PC-3 (cell line): ENCODE results near the gene RTN4RL2. TPM values are rescaled to one million over a fixed set of nuclear protein-coding genes. Genes with fewer than 3 reads are reported as not detected.

ENCODE experiments used
- ATAC-seq: fragments of 200-7000 bp; cut with Tn5 transposase; 2 replicates; pipeline ENCODE4 v1.9.1; 2020; ENCODE audit warnings: mild to moderate bottlenecking, moderate library complexity
- BruUV-seq: library from RNA; stranded (reverse); fragments of 400-500 nt; replicated peaks from 2 replicates; lab custom pipeline; 2021; lab: Mats Ljungman, UMichigan
- CTCF ChIA-PET: fragments of 300-600 bp; sonication (Branson Sonifier 250); formaldehyde crosslinking; loops from one replicate; lab custom pipeline; 2022; ENCODE audit warnings: antibody characterized with exemption; lab: Charles Lee
- POLR2A ChIA-PET: fragments of 300-600 bp; sonication (Branson Sonifier 250); formaldehyde crosslinking; loops from one replicate; lab custom pipeline; 2022; ENCODE audit warnings: antibody characterized with exemption; ENCODE audit not compliant: unreplicated experiment; lab: Charles Lee
- DNase-seq: peaks from one replicate; pipeline ENCODE4 v3.0.0-alpha.2; 2015
- H2AFZ ChIP-seq: fragments of 300-600 bp; sonication (generic); 2 replicates; pipeline ENCODE4 v1.6.0; 2016; ENCODE audit warnings: antibody characterized with exemption, low read length
- H3F3A ChIP-seq: fragments of 300-600 bp; sonication (generic); one replicate; pipeline ENCODE4 v1.6.0; 2017; ENCODE audit warnings: antibody characterized with exemption, low read length, control low read depth, mild to moderate bottlenecking; ENCODE audit not compliant: unreplicated experiment
- H3K27ac ChIP-seq: fragments of 300-600 bp; sonication (generic); 2 replicates; pipeline ENCODE4 v1.5.1; 2016; ENCODE audit warnings: mild to moderate bottlenecking, low read length
- H3K27me3 ChIP-seq: fragments of 300-600 bp; sonication (generic); 2 replicates; pipeline ENCODE4 v1.6.1; 2016; ENCODE audit warnings: low read length, mixed read lengths
- H3K36me3 ChIP-seq: fragments of 300-600 bp; sonication (generic); 2 replicates; pipeline ENCODE4 v1.6.1; 2016; ENCODE audit warnings: low read depth, mixed run types, low read length, mixed read lengths
- H3K4me1 ChIP-seq: fragments of 300-600 bp; sonication (generic); 2 replicates; pipeline ENCODE4 v1.5.1; 2016; ENCODE audit warnings: low read length; ENCODE audit not compliant: insufficient read depth
- H3K4me2 ChIP-seq: fragments of 300-600 bp; sonication (generic); 2 replicates; pipeline ENCODE4 v1.6.0; 2016; ENCODE audit warnings: low read length
- H3K4me3 ChIP-seq: fragments of 300-600 bp; sonication (generic); 2 replicates; pipeline ENCODE4 v1.5.1; 2016; ENCODE audit warnings: mild to moderate bottlenecking, low read length, mixed read lengths
- H3K79me2 ChIP-seq: fragments of 300-600 bp; sonication (generic); 2 replicates; pipeline ENCODE4 v1.6.1; 2017; ENCODE audit warnings: low read length, mixed read lengths
- H3K9ac ChIP-seq: fragments of 300-600 bp; sonication (generic); 2 replicates; pipeline ENCODE4 v1.6.0; 2016; ENCODE audit warnings: mild to moderate bottlenecking, low read length
- H3K9me2 ChIP-seq: fragments of 300-600 bp; sonication (generic); replicated peaks from 2 replicates; pipeline ENCODE4 v1.6.1; 2016; ENCODE audit warnings: mixed run types, low read length, mixed read lengths
- H3K9me3 ChIP-seq: fragments of 300-600 bp; sonication (generic); 2 replicates; pipeline ENCODE4 v1.6.1; 2016; ENCODE audit warnings: low read length, mixed read lengths
- H4K20me1 ChIP-seq: fragments of 300-600 bp; sonication (generic); 2 replicates; pipeline ENCODE4 v1.6.1; 2016; ENCODE audit warnings: low read length, mixed read lengths
- CTCF ChIP-seq: fragments of 300-600 bp; sonication (generic); conservative IDR thresholded peaks from 2 replicates; pipeline ENCODE4 v1.5.1; 2017; ENCODE audit warnings: antibody characterized with exemption, low read depth, mild to moderate bottlenecking, low read length
- EZH2 ChIP-seq: fragments of 300-600 bp; sonication (generic); IDR thresholded peaks from one replicate; pipeline ENCODE4 v1.6.1; 2017; ENCODE audit warnings: antibody characterized with exemption, mild to moderate bottlenecking, low read length; ENCODE audit not compliant: unreplicated experiment
- EZH2phosphoT487 ChIP-seq: fragments of 300-600 bp; sonication (generic); IDR thresholded peaks from 2 replicates; pipeline ENCODE4 v1.6.1; 2018; ENCODE audit warnings: mild to moderate bottlenecking, antibody characterized with exemption, low read length, borderline replicate concordance
- intact Hi-C: fragments of 100-400 bp; cut with micrococcal nuclease; formaldehyde crosslinking; loops from 2 replicates; pipeline ENCODE4 v1.9.0; 2023
- total RNA-seq: library from RNA; depleted of rRNA; stranded (reverse); fragments of >200 nt; gene quantifications from 2 replicates; pipeline ENCODE4 v1.2.3, GENCODE V29; 2014

Gene RTN4RL2
- total RNA-seq, 1 experiment from 2014 or later = 3.5 TPM

GRCh38 chr11:57480409-57481137 is 20.2 kb downstream of the RTN4RL2 start:
- Histone ChIP-seq H3K4me3 (no peak overlapping the region), H3K9me3 (no peaks in the 10 kb centered on the region), H3K79me2 (no peaks in the 10 kb centered on the region), H3K4me1 (peaks cover 23% of the 10 kb centered on the region), H3K27ac (no peak overlapping the region), H3K9me2 (no peaks in the 10 kb centered on the region), H3K27me3 (no peaks in the 10 kb centered on the region), H3F3A (no peaks in the 10 kb centered on the region), H4K20me1 (no peaks in the 10 kb centered on the region), H3K4me2 (no peak overlapping the region), H2AFZ (no peak overlapping the region), H3K9ac (no peak overlapping the region), H3K36me3 (no peaks in the 10 kb centered on the region)
- ATAC-seq = peak; percentile 31; the same call in 1 of the 2 replicates
- DNase-seq = peak; percentile 80
- ChIA-PET CTCF (interaction anchor here (0.7 kb wide), 2 partner anchors 67 to 135 kb away, joined by 3 read pairs; no protein-coding TSS in a partner anchor), POLR2A (no interaction called here)
- TF ChIP-seq EZH2 (no peak), CTCF (peak; percentile 93)
- intact Hi-C loops = loop anchor here (1.0 to 10.0 kb wide), 2 partner anchors 23 to 136 kb away; no protein-coding TSS in a partner anchor
- BruUV-seq = no TSS peak

DNA sequence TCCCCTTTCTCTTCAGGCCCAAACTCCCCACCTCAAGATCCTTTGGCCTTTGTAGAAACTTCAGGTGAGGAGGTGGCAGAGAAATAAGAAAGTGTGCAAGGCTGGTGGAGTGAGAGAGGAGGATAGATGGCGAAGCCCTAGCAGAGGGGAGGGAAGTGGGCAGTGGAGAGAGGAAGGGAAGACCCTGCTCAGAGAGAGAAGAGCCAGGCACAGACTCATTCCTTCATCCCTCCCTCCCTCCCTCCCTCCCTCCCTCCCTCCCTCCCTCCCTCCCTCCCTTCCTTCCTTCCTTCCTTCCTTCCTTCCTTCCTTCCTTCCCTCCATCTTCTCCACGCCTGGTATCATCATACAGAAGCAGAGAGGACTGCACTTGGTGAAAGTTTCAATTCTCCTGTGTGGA is 21.0 kb downstream of the RTN4RL2 start:
- TF ChIP-seq EZH2phosphoT487 = no peak
- no peak for TF ChIP-seq EZH2
- TF ChIP-seq CTCF = no peak
- Histone ChIP-seq H3K79me2 (no peaks in the 10 kb centered on the region), H3K27ac (no peak overlapping the region), H3K9me3 (no peaks in the 10 kb centered on the region), H3K27me3 (no peaks in the 10 kb centered on the region), H3F3A (no peaks in the 10 kb centered on the region), H3K4me2 (no peak overlapping the region), H3K9ac (no peak overlapping the region), H3K4me1 (peaks cover 16% of the 10 kb centered on the region), H3K4me3 (no peak overlapping the region), H2AFZ (no peak overlapping the region), H3K9me2 (no peaks in the 10 kb centered on the region), H4K20me1 (no peaks in the 10 kb centered on the region), H3K36me3 (no peaks in the 10 kb centered on the region)
- no peak for DNase-seq
- POLR2A ChIA-PET = no interaction called here
- intact Hi-C loops = loop anchor here (10.0 kb wide), 1 partner anchor 137 kb away; no protein-coding TSS in a partner anchor
- CTCF ChIA-PET = no interaction called here
- ATAC-seq = no peak
- no TSS peak for BruUV-seq
